HEK293 (cell line): Measurements from ENCODE around the gene TMEM181.

Experiments
- CTCF ChIP-seq: fragments of 450-650 bp; formaldehyde crosslinking; IDR thresholded peaks from 2 replicates; pipeline ENCODE4 v1.5.1; 2016; ENCODE audit warnings: missing biosample characterization, missing genetic modification characterization
- ZNF274 ChIP-seq, 2 experiments: fragments of 200-500 bp in 1 of 2; fragments of 450-650 bp in 1 of 2; sonication (Bioruptor generic) in 1 of 2; formaldehyde crosslinking in 1 of 2; IDR thresholded peaks; 2 replicates each; pipeline versions ENCODE4 v1.5.1 to v1.6.1; 2014 to 2016; ENCODE audit warnings: borderline replicate concordance in 1 of 2, inconsistent platforms in 1 of 2, low read length in 1 of 2, missing biosample characterization in 1 of 2, missing genetic modification characterization in 1 of 2

- TF ChIP-seq ZNF274 (IDR thresholded peaks at IDR 0.05; ENCODE audit: low read length), result no peak
- TF ChIP-seq ZNF274 (tag by site-specific recombination; IDR thresholded peaks at IDR 0.05; ENCODE audit: borderline replicate concordance), result no peak
- TF ChIP-seq CTCF (tag by site-specific recombination), result no peak
These were observed 83.9 kb downstream of the TMEM181 start for GRCh38 chr6:158643836-158644230.
